Myocyte (in vitro differentiated cells): Measurements from ENCODE around the gene CHCT1. TPM values are rescaled to one million over a fixed set of nuclear protein-coding genes. Genes with fewer than 3 reads are reported as not detected.
"Not testable (repeated sequence)": the region's sequence is repeated elsewhere in the genome, so short reads cannot be mapped to it uniquely, and the experiment has no call there.

Source experiments
- DNase-seq: peaks from one replicate; pipeline ENCODE4 v3.0.0-alpha.2; 2012; ENCODE audit warnings: low read depth
- total RNA-seq: library from RNA; depleted of rRNA; stranded (reverse); fragments of >200 nt; gene quantifications from 2 replicates; pipeline ENCODE4 v1.2.3, GENCODE V29; 2014

The CHCT1 gene
- total RNA-seq, 1 donor from 2014 or later, result not detected

DNA sequence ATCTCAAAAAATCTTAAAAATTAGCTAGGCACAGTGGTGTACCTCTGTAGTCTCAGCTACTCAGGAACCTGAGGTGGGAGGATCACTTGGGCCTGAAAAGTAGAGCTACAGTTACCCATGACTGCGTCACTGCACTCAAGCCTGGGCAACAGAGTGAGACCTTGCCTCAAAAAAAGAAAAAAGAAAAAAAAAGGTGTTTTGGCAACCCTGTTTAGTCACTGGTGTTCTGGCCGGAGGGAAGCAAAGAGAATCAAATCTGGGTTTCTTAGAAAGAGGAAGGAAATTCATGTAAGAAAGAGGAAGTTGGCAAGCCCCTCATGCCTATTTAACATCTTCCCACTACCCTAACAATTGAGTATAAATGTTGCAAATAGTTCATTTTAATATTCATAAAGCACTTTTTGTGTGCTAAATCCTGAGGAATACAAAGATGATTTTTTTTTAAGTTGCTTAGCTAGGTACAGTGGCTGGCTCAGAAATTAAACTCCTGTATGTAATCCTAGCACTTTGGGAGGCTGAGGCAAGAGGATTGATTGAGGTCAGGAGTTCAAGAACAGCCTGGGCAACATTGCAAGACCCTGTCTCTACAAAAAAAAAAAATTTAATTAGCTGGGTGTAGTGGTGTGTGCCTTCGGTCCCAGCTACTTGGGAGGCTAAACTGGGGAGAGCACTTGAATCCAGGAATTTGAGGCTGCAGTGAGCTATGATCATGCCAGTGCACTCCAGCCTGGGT lies 23.9 kb upstream of the CHCT1 start:
- no peak for DNase-seq

DNA sequence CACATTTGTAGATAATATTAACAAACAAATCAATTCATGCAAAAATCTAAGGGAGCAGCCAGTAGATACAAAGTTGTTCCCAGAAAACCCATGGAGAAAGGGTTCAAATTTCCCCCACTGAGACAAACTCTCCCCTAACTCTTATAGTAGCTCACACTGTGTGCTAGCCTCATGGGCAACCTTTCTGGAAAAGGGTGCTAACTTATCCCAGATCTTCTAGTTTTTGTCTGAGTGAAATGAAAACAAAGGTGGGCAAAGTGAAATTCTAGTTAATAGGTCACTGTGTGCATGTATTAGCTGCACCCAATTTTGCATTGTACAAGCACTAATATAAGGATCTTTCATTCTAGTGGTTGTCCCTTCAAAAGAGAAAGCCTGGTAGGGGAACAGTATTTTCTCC lies 20.5 kb upstream of the CHCT1 start:
- DNase-seq, result no peak

DNA sequence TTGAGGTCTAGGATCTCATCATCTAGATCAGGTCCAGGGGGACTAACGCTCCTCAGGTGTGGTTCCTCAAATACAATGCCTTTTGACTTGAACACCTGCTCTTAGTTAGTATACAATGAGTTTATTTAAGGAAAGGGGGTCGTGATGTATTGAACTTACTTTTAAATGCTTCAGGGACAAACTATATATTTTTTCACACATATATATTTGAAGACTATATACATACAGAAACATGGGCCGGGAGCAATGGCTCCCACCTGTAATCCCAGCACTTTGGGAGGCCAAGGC lies 18.8 kb upstream of the CHCT1 start:
- DNase-seq, result no peak

DNA sequence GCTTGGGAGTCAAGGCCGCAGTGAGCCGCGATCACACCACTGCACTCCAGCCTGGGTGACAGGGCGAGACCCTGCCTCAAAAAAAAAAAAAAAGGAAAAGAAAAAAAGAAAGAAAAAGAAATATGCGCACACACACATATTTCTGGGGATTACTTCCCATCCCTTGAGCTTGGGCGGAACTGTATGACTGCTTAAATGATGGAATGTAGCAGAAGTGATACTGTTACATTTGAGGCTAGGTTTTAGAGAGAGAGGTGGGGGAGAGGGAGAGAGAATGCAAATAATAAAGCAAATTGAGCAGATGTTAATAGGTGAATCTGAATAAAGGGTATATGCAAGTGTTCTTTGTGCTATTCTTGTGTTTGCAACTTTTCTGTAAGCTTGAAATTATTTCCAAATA lies 18.3 kb upstream of the CHCT1 start:
- no peak for DNase-seq

DNA sequence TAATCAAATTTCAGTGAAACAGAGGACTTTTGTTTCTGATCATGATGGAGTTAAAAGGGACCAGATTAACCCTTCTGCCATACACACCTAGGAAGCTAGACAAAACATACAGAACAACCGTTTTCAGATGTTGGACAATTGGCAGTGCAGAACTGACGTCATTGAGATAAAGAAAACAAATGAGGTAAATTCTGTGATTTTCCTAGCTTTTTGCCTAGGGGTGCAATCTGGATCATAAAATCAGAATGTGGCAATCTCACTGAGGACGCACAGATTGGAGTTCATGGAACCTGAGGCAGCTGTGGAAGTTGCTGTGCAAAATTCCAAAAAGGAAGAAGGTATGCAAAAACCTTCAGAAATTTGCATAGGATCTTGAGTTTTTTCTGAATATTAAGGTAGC lies 15.4 kb upstream of the CHCT1 start:
- no peak for DNase-seq

DNA sequence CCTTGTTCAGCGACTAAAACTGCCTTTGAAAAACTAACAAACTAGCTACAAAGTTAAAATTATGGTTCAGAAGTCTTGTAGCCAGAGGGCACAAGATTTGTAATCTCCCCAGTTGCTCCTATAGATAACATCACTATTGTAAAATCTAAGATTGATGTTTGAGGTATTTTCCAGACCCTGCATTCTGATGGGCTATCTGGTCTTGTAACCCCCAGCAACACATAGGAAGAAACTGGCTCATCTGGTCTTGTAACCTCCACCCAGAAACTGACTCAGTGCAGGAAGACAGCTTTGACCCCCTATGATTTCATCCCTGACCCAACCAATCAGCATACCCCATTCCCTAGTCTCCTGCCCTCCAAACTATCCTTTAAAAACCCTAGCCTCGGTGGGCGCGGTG lies 12.3 kb upstream of the CHCT1 start:
- DNase-seq, result no peak

DNA sequence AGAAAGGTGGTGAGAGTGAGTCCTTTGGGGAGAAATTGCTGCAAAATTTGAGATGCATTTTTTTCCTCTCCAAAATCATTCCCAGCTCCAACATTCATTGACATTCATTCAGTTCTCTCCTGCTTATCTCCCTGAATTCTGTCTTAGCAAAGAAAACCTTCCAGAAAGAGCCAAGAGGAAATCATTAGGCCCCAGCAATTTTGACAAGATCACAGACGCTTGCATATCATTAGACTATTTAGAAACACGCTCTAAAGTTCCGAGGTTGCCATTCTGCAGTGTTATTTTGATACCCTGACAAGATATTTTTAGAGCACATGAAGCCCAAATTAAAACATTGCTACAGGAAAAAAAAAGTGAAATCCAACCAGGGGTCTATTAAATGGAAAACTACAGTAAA lies 9.6 kb upstream of the CHCT1 start:
- DNase-seq, result no peak

DNA sequence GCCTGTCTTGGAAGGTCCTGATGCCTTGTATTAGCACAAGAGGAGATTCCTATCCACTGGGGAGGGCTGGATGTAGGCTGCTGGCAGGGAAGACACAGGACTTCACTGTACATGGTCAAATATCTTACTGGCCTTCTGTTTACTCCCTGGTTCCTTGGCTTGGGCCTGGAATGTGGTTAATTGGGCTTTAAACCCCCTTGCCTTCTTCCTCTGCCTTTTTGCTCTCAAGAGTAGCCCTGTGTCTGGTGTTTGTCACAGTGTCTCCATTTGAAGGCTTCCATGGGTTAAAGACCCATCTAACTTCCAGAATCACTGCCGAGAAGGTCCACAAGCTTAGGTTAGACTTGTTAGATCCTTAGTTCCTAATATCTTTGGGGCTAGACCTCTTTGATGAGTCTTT lies 7.1 kb upstream of the CHCT1 start:
- no peak for DNase-seq

DNA sequence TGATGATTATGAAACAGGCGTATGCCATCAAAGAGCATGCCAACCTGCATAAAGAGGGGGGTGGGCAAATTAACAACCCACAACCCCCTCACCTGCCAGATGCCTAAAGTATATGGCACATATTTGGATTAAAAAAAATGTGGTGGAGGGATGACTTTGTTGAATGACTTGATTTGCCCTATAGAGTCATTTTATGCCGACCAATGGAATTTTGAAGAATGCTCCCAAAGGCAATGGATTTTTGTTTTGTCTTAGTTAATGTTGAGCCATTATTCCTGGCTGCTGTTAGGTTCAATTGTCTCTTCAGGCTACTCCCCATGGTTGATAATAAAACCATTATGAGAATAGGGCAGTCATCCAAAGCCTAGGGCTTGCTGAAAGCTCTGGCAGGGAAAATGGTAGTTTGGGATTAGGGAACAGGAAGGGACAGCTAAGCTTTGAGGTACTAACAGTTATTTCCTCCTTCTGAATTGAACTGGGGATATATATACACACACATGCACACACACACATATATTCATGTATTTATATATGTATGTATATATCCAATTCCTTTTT lies 5.8 kb upstream of the CHCT1 start:
- no peak for DNase-seq

DNA sequence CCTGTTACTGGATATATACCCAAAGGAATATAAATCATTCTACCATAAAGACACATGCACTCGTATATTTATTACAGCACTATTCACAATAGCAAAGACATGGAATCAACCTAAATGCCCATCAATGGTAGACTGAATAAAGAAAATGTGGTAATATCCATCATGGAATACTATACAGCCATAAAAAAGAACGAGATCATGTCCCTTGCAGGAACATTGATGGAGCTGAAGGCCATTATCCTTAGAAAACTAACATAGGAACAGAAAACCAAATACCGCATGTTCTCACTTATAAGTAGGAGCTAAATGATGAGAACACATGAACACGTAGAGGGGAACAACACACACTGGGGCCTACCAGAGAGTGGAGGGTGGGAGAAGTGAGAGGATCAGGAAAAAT lies 3.3 kb upstream of the CHCT1 start:
- not testable (repeated sequence) for DNase-seq

DNA sequence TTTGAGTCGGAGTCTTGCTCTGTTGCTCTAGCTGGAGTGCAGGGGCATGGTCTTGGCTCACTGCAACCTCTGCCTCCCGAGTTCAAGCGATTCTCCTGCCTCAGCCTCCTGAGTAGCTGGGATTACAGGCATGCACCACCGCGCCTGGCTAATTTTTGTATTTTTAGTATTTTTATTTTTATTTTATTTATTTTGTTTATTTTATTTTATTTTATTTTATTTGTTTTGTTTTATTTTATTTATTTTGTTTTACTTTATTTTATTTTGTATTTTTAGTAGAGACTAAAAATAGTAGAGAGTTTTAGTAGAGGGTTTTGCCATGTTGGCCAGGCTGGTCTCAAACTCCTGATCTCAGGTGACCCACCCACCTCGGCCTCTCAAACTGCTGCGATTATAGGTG lies 2.4 kb upstream of the CHCT1 start:
- DNase-seq, result not testable (repeated sequence)

DNA sequence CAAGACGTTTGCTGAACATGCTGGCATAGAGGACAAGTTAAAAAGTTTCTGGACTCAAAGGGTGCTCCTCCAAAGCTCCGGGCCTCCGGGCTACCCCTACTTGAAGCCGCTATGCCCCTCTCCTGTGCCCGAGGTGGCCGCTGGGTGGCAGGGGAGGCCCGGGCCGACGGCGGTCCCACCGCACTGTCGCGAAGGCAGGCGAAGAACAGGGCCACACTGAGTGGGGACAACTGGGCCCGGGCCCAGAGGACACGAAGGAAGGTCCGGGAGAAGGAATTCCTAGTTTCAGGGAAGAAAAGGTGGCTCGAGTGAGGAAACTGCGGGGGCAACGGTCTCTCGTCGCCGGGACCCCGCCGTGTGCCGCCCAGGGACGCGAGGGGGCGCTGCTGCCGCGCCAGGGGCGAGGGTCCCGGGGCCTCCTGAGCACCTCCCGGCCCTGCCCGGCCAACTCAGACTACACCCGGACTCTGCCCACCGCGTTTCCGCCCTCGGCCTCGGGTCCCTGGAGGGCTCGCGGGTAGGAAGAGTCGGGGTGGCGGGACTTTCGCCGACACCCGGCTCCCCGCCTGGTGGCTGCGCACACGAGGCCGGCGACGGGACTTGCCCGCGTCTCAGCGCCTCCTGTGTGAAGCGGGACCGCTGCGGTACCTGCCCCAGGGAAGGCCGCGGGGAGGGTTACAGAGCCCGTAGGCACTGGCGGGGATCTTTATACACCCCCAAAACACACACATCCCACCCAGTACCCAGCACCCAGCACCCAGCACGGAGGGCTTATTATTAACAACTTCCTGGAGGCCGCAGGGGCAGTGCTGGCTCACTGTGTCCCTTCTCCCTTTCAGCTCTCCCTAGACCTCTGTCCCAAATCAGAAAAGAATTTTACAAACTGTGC lies 772 bp upstream of the CHCT1 start:
- DNase-seq, result peak; percentile 61

DNA sequence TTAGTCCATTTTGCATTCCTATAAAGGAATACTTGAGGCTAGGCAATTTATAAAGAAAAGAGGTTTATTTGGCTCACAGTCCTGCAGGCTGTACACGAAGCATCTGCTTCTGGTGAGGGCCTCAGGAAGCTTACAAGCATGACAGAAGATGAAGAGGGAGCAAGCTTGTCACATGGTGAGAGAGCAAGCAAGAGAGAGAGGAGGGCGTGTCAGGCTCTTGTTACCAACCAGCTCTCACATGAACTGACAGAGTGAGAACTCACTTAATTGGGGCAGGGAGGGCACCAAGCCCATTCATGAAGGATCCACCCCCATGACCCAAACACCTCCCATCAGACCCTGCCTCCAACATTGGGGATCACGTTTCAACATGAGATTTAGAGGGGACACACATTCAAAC lies 1.6 kb downstream of the CHCT1 start:
- no peak for DNase-seq

DNA sequence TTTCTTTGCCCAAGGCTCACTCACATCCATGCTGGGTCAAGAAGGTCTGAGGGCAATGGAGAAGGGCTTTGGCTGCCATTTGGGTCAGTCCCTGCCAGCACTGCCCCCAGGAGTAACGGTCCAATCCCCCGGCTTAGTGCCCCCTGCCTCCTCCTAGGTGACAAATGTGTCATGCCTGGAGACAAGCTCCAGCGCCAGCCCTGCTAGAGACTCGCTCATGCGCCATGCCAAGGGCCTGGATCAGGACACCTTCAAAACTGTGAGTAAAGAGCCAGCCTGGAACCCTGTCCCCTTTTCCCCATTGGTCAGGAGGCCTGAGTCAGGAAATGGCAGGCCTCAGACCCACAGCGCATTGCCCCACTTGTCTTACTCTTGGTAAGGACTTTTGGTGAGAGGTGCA lies 3.3 kb downstream of the CHCT1 start:
- DNase-seq, result no peak

DNA sequence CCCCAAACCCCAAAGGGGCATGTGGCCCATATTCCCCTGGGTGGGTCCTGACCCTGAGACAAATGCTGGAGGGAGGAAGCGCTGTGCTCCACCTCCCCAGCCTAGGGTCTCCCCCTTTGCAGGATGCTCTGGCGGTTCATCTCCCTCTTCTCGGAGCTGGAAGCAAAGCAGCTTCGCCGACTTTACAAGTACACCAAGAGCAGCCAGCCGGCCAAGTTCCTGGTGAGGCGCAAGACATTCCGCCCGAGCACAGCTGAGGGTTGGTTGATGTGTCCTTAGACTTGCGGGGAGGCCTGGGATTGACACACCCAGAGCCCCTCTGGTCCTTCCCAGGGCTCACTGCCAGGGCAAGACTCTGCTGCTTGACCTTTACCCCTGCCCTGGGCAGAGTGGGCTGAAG lies 4.3 kb downstream of the CHCT1 start:
- DNase-seq, result no peak

DNA sequence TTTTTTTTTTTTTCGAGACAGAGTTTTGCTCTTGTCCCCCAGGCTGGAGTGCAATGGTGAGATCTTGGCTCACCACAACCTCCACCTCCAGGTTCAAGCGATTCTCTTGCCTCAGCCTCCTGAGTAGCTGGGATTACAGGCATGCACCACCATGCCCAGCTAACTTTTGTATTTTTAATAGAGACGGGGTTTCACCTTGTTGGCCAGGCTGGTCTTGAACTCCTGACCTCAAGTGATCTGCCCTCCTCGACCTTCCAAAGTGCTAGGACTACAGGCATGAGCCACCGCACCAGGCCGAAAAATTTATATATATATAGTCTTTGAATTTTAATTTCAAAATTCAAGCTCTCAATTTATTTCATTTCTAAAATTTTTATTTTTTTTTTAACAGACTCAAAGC lies 6.2 kb downstream of the CHCT1 start:
- DNase-seq, result not testable (repeated sequence)

DNA sequence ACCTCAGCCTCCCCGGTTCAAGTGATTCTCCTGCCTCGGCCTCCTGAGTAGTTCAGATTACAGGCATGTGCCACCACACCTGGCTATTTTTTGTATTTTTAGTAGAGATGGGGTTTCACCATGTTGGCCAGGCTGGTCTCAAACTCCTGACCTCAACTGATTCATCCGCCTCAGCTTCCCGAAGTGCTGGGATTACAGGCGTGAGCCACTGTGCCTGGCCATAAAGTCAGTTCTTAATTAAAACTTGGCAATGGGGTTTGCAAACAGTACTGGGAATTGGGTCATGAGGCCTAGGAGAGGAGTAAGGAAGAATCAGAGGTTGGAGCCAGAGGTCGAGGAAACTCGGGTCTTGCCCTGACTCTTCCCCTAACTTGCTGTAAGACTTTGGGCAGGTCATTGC lies 8.3 kb downstream of the CHCT1 start:
- DNase-seq, result not testable (repeated sequence)

DNA sequence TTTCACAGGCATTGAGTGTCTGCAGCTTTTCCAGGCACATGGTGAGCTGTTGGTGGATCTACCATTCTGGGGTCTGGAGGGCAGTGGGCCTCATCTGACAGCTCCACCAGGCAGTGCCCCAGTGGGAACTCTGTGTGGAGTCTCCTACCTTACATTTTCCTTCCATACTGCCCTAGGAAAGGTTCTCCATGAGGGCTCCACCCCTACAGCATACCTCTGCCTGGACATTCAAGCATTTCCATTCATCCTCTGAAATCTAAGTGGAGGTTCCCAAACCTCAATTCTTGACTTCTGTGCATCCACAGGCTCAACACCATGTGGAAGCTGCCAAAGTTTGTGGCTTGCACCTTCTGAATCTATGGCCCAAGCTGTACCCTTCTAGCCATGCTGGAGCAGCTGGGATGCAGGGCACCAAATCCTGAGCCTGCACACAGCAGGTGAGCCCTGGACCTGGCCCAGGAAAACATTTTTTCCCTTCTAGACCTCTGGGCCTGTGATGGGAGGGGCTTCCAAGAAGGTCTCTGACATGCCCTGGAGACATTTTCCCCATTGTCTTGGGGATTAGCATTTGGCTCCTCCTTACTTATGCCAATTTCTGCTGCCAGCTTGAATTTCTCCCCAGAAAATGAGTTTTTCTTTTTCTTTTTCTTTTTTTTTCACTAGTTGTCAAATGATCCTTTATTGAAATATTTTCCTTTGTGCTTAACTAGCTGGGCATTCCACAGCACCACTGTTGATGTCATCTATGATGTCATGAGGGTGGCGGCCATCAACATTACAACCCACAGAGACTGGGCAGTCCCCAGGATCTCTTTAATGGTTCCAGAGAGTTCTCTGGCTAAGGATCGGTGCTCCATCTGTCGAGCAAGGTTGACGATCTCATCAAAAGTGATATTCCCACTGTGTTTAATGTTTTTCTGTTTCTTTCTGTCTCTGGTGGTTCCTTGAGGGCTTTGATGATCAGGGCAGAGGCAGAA lies 11.0 kb downstream of the CHCT1 start:
- DNase-seq, result not testable (repeated sequence)

DNA sequence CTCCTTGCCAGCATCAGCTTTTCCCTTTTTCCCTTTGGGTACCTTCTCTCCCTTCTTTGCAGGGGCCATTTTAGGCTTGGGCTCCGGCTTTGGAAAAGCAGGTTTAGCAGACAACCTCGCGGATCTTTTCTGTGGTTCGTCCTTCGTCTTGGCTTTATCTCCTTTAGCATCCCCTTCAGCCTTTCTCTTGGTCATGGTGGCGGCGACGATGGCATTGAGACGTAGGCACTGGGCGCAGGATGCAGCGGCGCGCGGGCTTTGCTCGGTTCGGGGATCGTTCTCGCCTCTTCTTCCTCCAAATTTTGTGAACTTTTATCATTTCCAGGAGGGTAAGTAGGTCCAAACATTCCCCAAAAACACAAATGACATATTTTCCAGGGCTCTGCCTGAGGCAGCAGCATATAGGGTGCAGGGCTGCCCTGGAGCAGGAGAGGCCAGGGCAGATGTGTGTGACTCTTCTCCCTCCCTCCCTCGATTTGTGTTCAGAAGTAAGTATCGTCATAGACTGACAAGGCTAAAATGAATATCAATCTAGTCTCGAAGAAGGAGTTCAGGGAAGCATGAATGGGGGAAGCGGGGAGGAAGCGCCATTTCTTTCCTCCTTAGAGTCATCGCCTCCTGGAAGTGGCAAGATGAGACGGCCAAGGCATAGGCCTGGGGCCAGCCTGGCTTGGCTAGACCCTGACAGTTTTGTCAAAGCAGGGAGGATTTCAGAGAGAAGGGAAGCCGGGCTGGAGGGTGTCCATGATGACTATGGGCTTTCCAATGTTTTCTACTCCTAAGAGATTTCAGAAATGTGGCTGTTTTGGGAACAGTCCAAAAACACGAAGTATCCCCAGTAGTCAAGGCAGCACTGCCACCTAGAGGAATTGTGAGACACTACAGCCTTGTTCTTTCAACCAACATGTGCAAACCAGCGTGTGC lies 13.2 kb downstream of the CHCT1 start:
- DNase-seq, result peak; percentile 89

DNA sequence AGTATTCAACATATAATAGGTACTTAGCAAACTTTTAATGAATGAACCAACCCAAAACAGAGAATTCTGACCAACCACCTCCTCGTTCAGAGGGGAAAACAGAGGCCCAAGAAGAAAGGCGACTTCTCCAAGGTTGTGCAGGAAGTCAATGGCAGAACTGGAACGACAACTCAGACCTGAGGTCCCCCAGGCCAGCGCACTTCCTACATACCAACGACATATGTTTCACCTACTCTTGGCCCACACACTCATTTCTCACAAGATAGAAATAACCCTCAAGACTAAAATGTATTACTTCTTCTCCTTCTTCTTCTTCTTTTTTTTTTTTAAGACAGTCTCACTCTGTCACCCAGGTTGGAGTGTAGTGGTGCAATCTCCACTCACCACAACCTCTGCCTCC lies 14.4 kb downstream of the CHCT1 start:
- DNase-seq, result no peak
